OCI-LY3 (cell line): Measurements from ENCODE around the gene AK2.

Experiments
- H2AFZ ChIP-seq: fragments of 200-600, 300-600 bp; shearing (Covaris generic); 2 replicates; pipeline ENCODE4 v1.6.0; 2014; ENCODE audit warnings: antibody characterized with exemption, low read depth, low read length
- H3K27ac ChIP-seq: fragments of 200-600, 300-600 bp; sonication (generic); 2 replicates; pipeline ENCODE4 v1.5.1; 2014; ENCODE audit warnings: mild to moderate bottlenecking, low read length, moderate library complexity, mixed read lengths
- H3K27me3 ChIP-seq: fragments of 200-600, 300-600 bp; sonication (generic); 2 replicates; pipeline ENCODE4 v1.6.1; 2014; ENCODE audit warnings: low read depth, low read length, mixed read lengths
- H3K36me3 ChIP-seq: fragments of 200-600, 300-600 bp; sonication (generic); replicated peaks from 2 replicates; pipeline ENCODE3; 2014; ENCODE audit warnings: low read depth, low read length, mixed read lengths
- H3K4me1 ChIP-seq: fragments of 300-600, 200-600 bp; sonication (generic); 2 replicates; pipeline ENCODE4 v1.6.1; 2014; ENCODE audit warnings: low read length, mixed read lengths
- H3K4me2 ChIP-seq: fragments of 200-600, 300-600 bp; sonication (generic); 2 replicates; pipeline ENCODE4 v1.6.1; 2014; ENCODE audit warnings: low read length, mixed read lengths
- H3K4me3 ChIP-seq: fragments of 300-600, 200-600 bp; sonication (generic); 2 replicates; pipeline ENCODE4 v1.5.1; 2014; ENCODE audit warnings: antibody characterized with exemption, mild to moderate bottlenecking, low read length, moderate library complexity
- H3K79me2 ChIP-seq: fragments of 300-600, 200-600 bp; shearing (Covaris generic); 2 replicates; pipeline ENCODE4 v1.6.1; 2014; ENCODE audit warnings: mild to moderate bottlenecking, low read length, mixed read lengths
- H3K9ac ChIP-seq: fragments of 300-600, 200-600 bp; shearing (Covaris generic); 2 replicates; pipeline ENCODE4 v1.6.0; 2014; ENCODE audit warnings: mild to moderate bottlenecking, low read length, moderate library complexity
- H3K9me3 ChIP-seq: fragments of 200-600, 300-600 bp; shearing (Covaris generic); 2 replicates; pipeline ENCODE4 v1.6.1; 2014; ENCODE audit warnings: low read length, mixed read lengths; ENCODE audit not compliant: insufficient read depth
- H4K20me1 ChIP-seq: fragments of 200-600, 300-600 bp; sonication (generic); 2 replicates; pipeline ENCODE4 v1.6.1; 2016; ENCODE audit warnings: low read length, mixed read lengths; ENCODE audit not compliant: insufficient read depth
- CTCF ChIP-seq: fragments of 200-600, 300-600 bp; sonication (generic); IDR thresholded peaks from 2 replicates; pipeline ENCODE4 v1.5.1; 2014; ENCODE audit warnings: antibody characterized with exemption, low read length, low read depth
- EZH2phosphoT487 ChIP-seq: fragments of 200-600 bp; shearing (Covaris generic); IDR thresholded peaks from 2 replicates; pipeline ENCODE4 v1.6.1; 2018; ENCODE audit warnings: antibody characterized with exemption, mixed run types, low read depth

Gene AK2

GRCh38 chr1:32958827-32959226, 77.9 kb downstream of the AK2 start:
- Histone ChIP-seq H3K79me2 (peaks cover 90% of the 10 kb centered on the region), H3K4me1 (peaks cover 29% of the 10 kb centered on the region), H3K4me2 (no peak overlapping the region; the same call in 1 of the 2 replicates), H4K20me1 (peaks cover 50% of the 10 kb centered on the region), H2AFZ (no peak overlapping the region), H3K9me3 (no peaks in the 10 kb centered on the region), H3K36me3 (peaks cover 7% of the 10 kb centered on the region), H3K27ac (no peak overlapping the region), H3K9ac (no peak overlapping the region), H3K27me3 (no peaks in the 10 kb centered on the region), H3K4me3 (no peak overlapping the region)
- TF ChIP-seq CTCF (no peak), EZH2phosphoT487 (no peak)
